ENCODE data around the gene TBC1D7. TPM values are rescaled to one million over a fixed set of nuclear protein-coding genes. Genes with fewer than 3 reads are reported as not detected.
A peak's percentile ranks its signal among the peaks of the same experiment; 100 is the strongest.
"Not testable (repeated sequence)": the region's sequence is repeated elsewhere in the genome, so short reads cannot be mapped to it uniquely, and the experiment has no call there.

The TBC1D7 gene
- total RNA-seq, 1 experiment from 2014 or later = 22.7 TPM

- Histone ChIP-seq H3K36me3 (no peaks in the 10 kb centered on the region), H3K9me3 (replicated peaks) (no peaks in the 10 kb centered on the region), H3K27ac (no peak overlapping the region), H3K4me3 (no peak overlapping the region), H3K27me3 (no peaks in the 10 kb centered on the region), H3K4me1 (no peaks in the 10 kb centered on the region)
- DNase-seq = no peak
Measured at GRCh38 chr6:13348334-13349113, 20.2 kb upstream of the TBC1D7 start.

GRCh38 chr6:13346245-13346644, 17.9 kb upstream of the TBC1D7 start:
- Histone ChIP-seq H3K4me3 (no peak overlapping the region), H3K36me3 (no peaks in the 10 kb centered on the region), H3K27me3 (no peaks in the 10 kb centered on the region), H3K9me3 (replicated peaks) (no peaks in the 10 kb centered on the region), H3K4me1 (no peaks in the 10 kb centered on the region), H3K27ac (no peak overlapping the region)
- no peak for DNase-seq

- no peaks in the 10 kb centered on the region for H3K27me3 ChIP-seq
- no peak for DNase-seq
- H3K27ac ChIP-seq = no peak overlapping the region
- H3K4me3 ChIP-seq = no peak overlapping the region
- H3K4me1 ChIP-seq = no peaks in the 10 kb centered on the region
- H3K36me3 ChIP-seq = no peaks in the 10 kb centered on the region
- no peaks in the 10 kb centered on the region for H3K9me3 ChIP-seq (replicated peaks)
Measured at GRCh38 chr6:13342414-13343019, 14.2 kb upstream of the TBC1D7 start.

GRCh38 chr6:13339863-13340630, 11.7 kb upstream of the TBC1D7 start:
- DNase-seq = no peak
- Histone ChIP-seq H3K27me3 (no peaks in the 10 kb centered on the region), H3K9me3 (replicated peaks) (no peaks in the 10 kb centered on the region), H3K4me3 (no peak overlapping the region), H3K27ac (no peak overlapping the region), H3K36me3 (no peaks in the 10 kb centered on the region), H3K4me1 (no peaks in the 10 kb centered on the region)

GRCh38 chr6:13338038-13338437, 9.7 kb upstream of the TBC1D7 start:
- no peak for DNase-seq
- no peak overlapping the region for H3K4me3 ChIP-seq
- no peaks in the 10 kb centered on the region for H3K27me3 ChIP-seq
- H3K27ac ChIP-seq = no peak overlapping the region
- H3K36me3 ChIP-seq = no peaks in the 10 kb centered on the region
- no peaks in the 10 kb centered on the region for H3K9me3 ChIP-seq (replicated peaks)
- H3K4me1 ChIP-seq = no peaks in the 10 kb centered on the region

- Histone ChIP-seq H3K27ac (no peak overlapping the region), H3K9me3 (replicated peaks) (no peaks in the 10 kb centered on the region), H3K36me3 (no peaks in the 10 kb centered on the region), H3K4me1 (no peaks in the 10 kb centered on the region), H3K27me3 (no peaks in the 10 kb centered on the region), H3K4me3 (no peak overlapping the region)
- DNase-seq = peak; percentile 55 to 80
Measured at GRCh38 chr6:13336553-13336952, 8.2 kb upstream of the TBC1D7 start.

- DNase-seq = no peak
- Histone ChIP-seq H3K27ac (no peak overlapping the region), H3K4me1 (no peaks in the 10 kb centered on the region), H3K4me3 (no peak overlapping the region), H3K9me3 (replicated peaks) (no peaks in the 10 kb centered on the region), H3K36me3 (no peaks in the 10 kb centered on the region), H3K27me3 (no peaks in the 10 kb centered on the region)
Measured at GRCh38 chr6:13334953-13335352, 6.6 kb upstream of the TBC1D7 start.

- no peak for DNase-seq
- no peak overlapping the region for H3K27ac ChIP-seq
- H3K4me1 ChIP-seq = no peaks in the 10 kb centered on the region; the same call in 1 of the 2 replicates
- no peak overlapping the region for H3K4me3 ChIP-seq
- H3K36me3 ChIP-seq = no peaks in the 10 kb centered on the region
- H3K9me3 ChIP-seq (replicated peaks) = no peaks in the 10 kb centered on the region
- H3K27me3 ChIP-seq = no peaks in the 10 kb centered on the region
Measured at GRCh38 chr6:13332349-13332706, 4.0 kb upstream of the TBC1D7 start.

- Histone ChIP-seq H3K27ac (no peak overlapping the region), H3K9me3 (replicated peaks) (no peaks in the 10 kb centered on the region), H3K36me3 (no peaks in the 10 kb centered on the region), H3K4me1 (peaks cover 4% of the 10 kb centered on the region), H3K4me3 (no peak overlapping the region), H3K27me3 (no peaks in the 10 kb centered on the region)
- peak in 1 of 2 experiments; percentile 15 for DNase-seq
Measured at GRCh38 chr6:13331516-13332348, 3.4 kb upstream of the TBC1D7 start.

- Histone ChIP-seq H3K27me3 (no peaks in the 10 kb centered on the region), H3K36me3 (0 out of 2 replicates have a peak, but pooled peaks cover 2% of the 10 kb centered on the region), H3K4me1 (peaks cover 4% of the 10 kb centered on the region), H3K4me3 (peak overlapping the region; percentile 79), H3K9me3 (replicated peaks) (no peaks in the 10 kb centered on the region), H3K27ac (peak overlapping the region; percentile 70; the same call in 1 of the 2 replicates)
- DNase-seq = no peak
Measured at GRCh38 chr6:13328875-13329183, 492 bp upstream of the TBC1D7 start.

- Histone ChIP-seq H3K36me3 (0 out of 2 replicates have a peak, but pooled peaks cover 2% of the 10 kb centered on the region), H3K4me3 (peak overlapping the region; percentile 79), H3K27me3 (no peaks in the 10 kb centered on the region), H3K4me1 (peaks cover 4% of the 10 kb centered on the region), H3K9me3 (replicated peaks) (no peaks in the 10 kb centered on the region), H3K27ac (peak overlapping the region; percentile 70)
- peak in 1 of 2 experiments; percentile 7 for DNase-seq
Measured at GRCh38 chr6:13327691-13328075, 654 bp downstream of the TBC1D7 start.

- not testable (repeated sequence) for H3K27ac ChIP-seq; DNase-seq; H3K4me3 ChIP-seq; H3K9me3 ChIP-seq (replicated peaks); H3K36me3 ChIP-seq; H3K27me3 ChIP-seq; H3K4me1 ChIP-seq
Measured at GRCh38 chr6:13326031-13326586, 2.2 kb downstream of the TBC1D7 start.

- H3K4me3 ChIP-seq = no peak overlapping the region
- H3K36me3 ChIP-seq = no peaks in the 10 kb centered on the region
- no peak for DNase-seq
- H3K4me1 ChIP-seq = no peaks in the 10 kb centered on the region
- no peak overlapping the region for H3K27ac ChIP-seq
- H3K27me3 ChIP-seq = no peaks in the 10 kb centered on the region
- no peaks in the 10 kb centered on the region for H3K9me3 ChIP-seq (replicated peaks)
Measured at GRCh38 chr6:13319891-13320564, 8.3 kb downstream of the TBC1D7 start.

- DNase-seq = no peak
- no peaks in the 10 kb centered on the region for H3K27me3 ChIP-seq
- H3K4me3 ChIP-seq = no peak overlapping the region
- H3K4me1 ChIP-seq = no peaks in the 10 kb centered on the region
- no peaks in the 10 kb centered on the region for H3K36me3 ChIP-seq
- no peaks in the 10 kb centered on the region for H3K9me3 ChIP-seq (replicated peaks)
- H3K27ac ChIP-seq = no peak overlapping the region
Measured at GRCh38 chr6:13318821-13319220, 9.5 kb downstream of the TBC1D7 start.

Measured in SJCRH30 (cell line).